SK-N-DZ (cell line): Measurements from ENCODE around the gene PRICKLE3. TPM values are rescaled to one million over a fixed set of nuclear protein-coding genes. Genes with fewer than 3 reads are reported as not detected.

Experiments
- DNase-seq: peaks from one replicate; pipeline ENCODE4 v3.0.0-alpha.2; 2015; ENCODE audit warnings: low spot score
- polyA plus RNA-seq, 2 experiments: library from polyadenylated mRNA; depleted of rRNA; stranded (reverse); fragments of >200 nt; gene quantifications; 2 replicates each; pipeline ENCODE4 v1.2.3, GENCODE V29; 2014

PRICKLE3 gene, protein sequence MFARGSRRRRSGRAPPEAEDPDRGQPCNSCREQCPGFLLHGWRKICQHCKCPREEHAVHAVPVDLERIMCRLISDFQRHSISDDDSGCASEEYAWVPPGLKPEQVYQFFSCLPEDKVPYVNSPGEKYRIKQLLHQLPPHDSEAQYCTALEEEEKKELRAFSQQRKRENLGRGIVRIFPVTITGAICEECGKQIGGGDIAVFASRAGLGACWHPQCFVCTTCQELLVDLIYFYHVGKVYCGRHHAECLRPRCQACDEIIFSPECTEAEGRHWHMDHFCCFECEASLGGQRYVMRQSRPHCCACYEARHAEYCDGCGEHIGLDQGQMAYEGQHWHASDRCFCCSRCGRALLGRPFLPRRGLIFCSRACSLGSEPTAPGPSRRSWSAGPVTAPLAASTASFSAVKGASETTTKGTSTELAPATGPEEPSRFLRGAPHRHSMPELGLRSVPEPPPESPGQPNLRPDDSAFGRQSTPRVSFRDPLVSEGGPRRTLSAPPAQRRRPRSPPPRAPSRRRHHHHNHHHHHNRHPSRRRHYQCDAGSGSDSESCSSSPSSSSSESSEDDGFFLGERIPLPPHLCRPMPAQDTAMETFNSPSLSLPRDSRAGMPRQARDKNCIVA
- 0.42 TPM in 1 of 2 replicates, not detected in the other for polyA plus RNA-seq (2014; cell fraction: cytosol; rRNA removed)
- polyA plus RNA-seq (2014; cell fraction: nucleus; rRNA removed) = not detected in 2 replicates

DNA sequence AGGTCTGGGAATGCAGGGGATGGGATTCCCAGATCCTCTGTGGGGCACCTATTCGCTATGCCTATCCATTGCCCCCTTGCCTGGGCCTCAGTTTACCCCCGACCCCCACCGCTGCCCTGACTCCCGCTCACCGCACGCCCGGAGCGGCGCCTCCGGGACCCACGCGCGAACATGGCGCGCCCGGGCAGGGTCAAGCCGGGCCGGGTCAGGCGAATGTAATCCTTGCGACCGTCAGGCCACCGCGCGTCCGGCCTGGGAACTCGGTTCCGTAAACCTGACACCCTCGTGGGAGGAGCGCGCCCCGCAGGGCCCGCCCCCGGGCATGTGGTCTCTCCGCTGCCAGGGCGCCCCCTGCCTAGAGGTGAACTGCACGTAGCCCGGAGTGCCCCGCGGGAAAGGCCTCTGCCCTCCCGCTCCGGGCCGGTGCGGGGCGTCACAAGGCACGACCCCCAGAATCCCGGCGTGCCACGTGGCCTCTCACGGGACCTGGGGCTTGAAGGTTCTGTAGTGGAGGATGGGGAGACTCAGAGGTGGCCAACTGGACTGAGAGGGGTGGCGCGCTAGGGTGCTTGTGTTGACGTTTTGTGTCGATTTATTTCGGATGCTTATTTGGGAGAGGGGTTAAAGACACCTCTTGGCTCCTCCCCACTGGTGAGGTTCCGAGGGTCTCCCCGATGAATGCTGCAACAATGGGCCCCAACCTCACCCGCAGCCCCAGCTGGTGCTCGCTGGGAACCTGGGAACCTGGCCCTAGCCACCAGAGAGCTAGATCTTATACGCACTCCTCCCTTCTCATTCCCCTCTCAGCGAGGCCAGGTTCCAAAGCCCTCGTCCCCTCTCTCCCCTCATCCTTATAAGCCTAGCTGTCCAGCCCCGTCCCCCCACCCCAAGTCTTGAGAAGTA, at the start of gene PRICKLE3:
PRICKLE3 (minus strand) TSS at position 249 of the 903 bp plus-strand sequence; CDS start at position 173, 76 bp downstream.
- DNase-seq = no peak

DNA sequence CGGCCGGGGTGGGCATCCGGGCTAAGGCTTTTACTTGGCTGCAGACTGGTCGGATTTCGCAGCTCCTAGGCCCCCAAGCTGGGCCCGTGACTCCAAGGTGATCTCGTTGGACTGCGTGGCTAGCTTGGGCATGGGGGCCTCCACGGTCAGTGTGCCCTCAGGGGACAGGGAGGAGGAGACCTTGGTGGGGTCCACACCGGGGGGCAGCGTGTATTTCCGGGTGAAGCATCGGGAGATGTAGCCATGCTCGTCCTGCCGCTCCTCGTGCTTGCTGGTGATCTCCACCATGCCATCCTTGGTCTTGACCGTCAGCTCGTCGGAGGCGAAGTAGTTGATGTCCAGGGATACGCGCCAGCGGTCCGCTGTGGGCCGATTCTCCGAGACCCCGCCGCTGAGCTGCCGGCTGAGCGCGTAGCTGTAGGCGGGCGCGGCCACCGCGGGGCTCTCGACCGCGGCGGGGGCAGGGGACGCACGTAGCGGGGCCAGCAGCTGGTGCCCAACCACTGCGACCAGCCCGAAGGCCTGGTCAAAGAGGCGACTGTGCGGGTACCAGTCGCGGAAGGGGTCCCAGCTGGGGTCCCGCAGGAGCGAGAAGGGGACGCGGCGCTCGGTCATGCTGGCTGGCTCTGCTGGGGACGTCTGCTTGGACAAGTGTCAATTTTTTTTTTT, 47.8 kb upstream of the PRICKLE3 start:
- no peak for DNase-seq

DNA sequence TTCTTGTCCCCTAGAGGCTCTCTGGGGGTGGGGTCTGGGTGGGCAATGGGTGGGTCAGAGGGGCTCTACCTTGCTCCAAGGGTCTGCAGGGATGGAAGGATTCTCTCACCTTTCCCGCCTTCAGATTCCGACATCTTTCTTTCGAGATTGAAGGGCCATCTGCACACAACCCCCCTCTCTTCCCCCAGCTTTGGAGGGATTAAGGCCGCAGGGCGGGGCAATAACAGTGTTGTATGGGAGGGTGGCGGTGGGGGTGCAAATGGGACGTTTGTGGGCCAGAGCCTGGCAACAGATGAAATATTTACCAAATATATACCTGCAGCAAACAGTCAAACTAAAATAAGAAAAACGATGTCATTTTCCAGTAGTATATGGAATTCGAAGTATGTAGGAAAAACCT, 47.0 kb upstream of the PRICKLE3 start, which contains the start of gene CACNA1F:
CACNA1F (minus strand) TSS at position 165 of the 400 bp plus-strand sequence; CDS start at position 134, 31 bp downstream.
- DNase-seq = no peak

DNA sequence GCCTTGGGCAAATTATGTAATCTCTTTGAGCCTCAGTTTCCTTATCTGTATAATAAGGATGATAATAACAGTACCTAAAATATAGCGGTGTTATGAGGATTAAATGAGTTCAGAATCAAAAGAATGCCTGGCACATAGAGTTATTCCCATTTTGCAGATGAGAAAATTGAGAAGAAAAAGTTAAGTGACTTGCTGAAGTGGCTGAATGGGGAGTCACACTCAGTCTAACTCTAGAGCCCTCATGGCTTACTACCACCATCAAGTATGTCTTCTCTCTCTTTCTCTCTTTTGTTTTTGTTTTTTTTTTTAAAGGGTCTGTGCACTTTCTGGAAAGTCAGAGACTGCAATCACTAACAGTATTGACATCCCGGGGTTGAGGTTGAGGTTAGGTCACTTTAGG, 46.4 kb upstream of the PRICKLE3 start:
- no peak for DNase-seq

DNA sequence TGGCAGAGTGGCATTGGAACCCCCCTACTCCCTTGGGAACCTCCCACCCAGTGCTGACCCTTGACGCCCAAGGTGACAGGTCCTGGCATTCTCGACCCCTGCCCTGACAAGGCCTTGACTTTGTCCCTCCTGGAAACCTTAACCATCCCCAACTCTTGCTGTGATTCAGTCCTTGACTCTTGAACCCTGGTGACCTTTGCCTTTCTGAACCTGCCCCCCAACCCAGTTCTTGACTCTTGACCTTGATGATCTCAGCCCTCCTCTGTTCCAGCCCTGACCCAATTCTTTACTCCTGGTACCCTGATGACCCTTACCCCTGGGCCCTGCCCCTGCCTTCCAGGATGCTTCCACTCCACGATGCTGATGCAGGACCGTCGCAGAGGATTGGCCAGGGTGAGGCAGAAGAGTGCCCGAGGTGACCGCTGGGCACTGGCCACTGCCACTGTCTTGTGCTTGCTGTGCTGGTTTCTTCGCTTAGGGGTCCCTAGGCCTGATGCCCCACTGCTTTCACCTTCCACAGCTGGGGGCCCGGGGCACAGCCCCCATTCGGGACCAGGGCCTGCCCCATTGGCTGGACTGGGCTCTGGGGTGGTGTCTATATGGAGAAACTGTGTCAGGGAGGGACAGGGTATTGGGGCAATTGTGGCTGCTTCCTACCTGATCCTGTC, 45.3 kb upstream of the PRICKLE3 start:
- no peak for DNase-seq

DNA sequence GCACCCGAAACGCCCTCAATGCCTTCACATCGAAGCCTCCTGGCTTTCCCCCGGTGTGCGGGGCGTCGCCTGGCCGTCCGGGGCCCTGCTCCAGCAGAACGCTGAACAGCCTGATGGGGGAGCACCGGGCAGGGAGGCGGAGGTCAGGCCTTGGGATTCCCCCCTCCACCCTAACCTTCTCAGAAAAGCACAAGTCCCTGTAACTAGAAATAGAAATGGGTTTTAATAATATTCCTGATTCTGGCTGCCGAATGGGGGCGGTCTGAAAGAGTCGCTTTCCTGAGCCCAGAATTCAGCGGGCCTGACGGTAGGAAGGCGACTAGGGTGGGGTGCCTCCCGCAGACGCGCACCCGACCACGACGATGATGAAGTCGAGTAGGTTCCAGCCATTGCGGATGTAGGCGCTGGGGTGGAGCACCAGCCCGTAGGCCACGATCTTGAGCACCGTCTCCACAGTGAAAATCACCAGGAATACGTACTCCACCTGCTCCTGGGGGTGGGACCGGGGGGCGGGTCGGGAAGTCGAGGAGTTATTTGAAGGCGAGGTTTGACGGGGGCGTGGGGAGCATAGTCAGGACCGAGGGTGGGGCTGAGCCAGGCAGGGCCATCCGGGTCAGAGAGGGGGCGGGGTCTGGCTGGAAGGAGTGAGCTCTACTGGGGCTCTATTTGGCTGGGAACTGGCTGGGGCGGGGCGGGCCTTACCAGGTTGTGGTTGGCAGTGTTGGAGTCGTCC, 44.5 kb upstream of the PRICKLE3 start:
- no peak for DNase-seq

DNA sequence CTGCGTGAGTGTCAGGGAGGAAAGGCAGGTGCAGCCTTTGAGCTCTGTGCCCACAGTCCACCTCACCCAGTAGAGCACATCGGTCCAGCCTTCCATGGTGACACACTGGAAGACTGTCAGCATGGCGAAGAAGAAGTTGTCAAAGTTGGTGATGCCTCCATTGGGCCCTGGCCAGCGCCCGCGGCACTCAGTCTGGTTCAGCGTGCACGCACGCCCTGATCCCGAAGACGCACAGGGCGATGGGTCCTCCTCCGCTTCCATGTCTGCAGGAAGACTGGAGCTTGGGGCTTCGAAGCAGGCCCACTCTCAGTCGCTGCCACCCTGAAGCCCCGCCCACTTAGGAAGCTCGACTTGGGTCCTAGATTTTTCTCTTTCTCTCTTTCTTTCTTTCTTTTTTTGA, 42.0 kb upstream of the PRICKLE3 start:
- DNase-seq = no peak

DNA sequence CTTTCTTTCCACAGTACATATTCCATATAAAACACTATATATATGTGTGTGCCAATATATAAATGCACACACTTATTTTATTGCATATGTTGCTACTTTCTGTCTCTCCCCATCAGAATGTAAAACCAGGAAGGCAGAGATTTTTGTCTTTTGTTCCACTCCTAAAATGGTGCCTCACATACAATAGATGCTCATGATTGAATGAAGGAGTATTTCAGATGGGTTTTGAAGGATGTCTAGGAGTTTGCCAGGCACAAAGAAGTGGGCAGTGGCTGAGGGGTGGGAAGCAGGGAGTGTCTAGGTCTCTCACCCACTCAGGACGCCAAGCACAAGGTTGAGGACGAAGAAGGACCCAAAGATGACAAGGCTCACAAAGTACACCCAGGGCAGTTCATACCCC, 41.6 kb upstream of the PRICKLE3 start:
- no peak for DNase-seq

DNA sequence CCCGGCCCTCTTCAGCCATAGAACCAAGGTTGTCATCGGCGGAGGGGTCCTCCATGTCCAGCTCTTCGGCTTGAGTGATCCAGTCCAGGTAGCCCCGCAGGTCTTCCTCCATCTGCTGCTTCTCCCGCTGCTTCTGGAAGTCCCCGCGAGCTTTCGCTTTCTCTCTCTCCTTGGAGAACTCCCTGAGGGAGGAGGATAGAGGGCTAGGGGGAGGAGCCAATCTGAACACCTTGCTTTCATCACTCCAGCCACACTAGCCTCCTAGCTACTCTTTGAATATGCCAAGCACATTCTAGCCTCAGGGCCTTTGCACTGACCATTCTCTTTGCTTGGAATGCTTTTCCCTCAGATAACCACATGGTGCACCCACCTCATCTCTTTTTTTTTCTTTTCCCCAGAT, 40.8 kb upstream of the PRICKLE3 start:
- DNase-seq = no peak

DNA sequence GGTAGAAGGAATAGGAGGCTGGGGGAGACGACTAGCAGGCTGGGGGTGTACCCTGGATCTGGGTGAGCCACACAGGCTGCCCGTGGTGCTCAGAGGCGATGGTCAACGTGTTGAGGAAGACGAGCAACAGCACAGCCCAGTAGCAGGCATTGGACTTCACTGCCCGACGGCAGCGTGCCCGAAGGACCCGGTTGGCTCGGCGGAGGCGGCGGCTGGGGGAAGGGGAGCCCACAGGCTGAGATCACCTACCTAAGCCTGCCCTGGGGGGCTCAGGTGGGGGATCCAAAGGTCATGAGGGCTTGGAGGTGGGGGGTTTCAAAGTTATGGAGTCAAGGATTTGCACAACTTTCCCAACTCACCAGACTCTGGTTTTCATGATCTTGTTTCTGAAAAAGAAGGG, 39.7 kb upstream of the PRICKLE3 start:
- DNase-seq = no peak

DNA sequence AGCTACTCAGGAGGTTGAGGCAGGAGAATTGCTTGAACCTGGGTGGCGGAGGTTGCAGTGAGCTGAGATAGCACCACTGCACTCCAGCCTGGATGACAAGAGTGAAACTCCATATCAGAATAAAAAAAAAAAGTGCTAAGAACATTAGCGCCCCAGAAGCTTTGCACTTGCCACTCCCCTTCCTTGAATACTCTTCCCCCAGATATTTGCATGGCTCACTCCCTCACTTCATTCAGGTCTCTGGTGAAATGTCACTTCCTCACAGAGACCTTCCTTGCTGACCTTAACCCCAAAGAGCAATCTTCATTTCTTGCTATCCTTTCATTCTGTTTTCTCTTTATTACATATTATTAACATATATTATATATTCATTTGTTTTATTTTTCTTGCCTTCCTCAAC, 35.7 kb upstream of the PRICKLE3 start:
- no peak for DNase-seq

DNA sequence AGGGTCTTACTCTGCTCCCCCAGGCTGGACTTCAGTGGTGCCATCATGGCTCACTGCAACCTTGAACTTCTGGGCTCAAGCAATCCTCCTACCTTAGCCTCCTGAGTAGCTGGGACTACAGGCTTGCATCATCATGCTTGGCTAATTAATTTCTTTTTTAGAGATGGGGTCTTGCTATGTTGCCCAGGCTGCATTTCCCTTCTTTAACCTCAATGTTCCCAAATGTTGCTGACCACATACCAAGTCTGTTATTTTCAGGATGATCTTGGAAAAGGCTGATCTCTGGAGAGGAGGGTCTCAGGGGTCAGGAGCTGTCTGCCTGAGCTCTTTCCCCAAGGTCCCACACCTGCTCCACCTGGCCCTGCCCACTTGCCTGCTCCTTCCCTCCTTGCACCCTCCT, 33.9 kb upstream of the PRICKLE3 start:
- no peak for DNase-seq

DNA sequence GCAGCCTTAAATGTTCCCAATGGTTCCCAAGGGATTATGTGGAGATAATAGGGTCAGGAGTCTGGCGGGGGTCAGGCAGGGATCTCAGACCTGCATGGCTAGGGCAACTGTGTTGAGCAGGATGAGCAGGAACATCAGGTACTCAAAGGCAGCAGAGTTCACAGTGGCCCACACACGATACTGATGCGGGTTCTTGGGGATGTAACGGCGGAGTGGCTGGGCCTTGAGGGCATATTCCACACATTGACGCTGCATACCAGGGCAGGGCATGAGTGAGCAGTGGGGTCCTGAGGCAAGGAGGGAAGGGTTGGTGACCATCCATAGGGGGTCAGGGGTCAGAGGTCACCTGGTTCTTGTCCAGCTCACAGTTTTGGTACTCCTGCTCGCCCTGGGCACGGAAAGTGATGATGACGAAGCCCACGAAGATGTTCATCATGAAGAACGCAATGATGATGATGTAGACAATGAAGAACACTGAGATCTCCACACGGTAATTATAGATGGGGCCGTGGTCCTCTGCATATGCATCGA, 28.9 kb upstream of the PRICKLE3 start:
- DNase-seq = no peak

DNA sequence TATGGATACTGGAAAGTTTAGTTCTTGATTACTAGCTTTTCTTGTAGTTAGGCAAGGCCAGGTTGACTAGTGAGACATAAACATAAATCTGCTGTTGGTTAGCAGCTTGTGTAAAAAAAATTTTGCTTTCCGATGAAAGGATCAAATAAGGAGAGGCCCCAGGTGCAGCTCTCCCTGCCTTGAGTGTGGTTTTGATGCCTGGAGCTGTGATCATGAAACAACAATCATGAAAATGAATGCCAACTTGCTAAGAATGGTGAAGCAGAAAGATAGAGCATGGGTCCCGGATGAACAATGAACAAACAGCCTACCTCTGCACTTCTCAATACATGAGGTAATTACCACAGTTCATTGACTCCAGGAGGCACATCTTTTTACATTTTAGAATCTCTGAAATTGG, 28.2 kb upstream of the PRICKLE3 start:
- no peak for DNase-seq

DNA sequence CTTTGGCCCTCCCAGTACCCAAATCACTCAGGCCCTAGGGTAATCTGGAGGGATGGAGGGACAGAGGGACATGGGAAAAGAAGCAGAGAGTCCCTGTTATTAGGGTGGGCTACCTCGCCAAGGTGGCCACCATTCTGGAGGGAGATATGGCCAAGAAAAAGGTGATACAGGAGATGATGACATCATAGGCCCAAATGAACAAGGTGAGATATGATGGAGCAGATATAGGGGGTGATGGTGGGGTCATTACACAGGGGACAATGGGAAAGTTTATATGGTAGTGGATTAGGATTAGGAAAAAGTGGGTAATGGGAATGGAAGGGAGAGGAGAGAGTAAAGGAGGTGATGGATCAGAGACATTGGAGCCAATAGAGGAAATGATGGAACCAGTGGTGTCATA, 26.7 kb upstream of the PRICKLE3 start:
- no peak for DNase-seq

DNA sequence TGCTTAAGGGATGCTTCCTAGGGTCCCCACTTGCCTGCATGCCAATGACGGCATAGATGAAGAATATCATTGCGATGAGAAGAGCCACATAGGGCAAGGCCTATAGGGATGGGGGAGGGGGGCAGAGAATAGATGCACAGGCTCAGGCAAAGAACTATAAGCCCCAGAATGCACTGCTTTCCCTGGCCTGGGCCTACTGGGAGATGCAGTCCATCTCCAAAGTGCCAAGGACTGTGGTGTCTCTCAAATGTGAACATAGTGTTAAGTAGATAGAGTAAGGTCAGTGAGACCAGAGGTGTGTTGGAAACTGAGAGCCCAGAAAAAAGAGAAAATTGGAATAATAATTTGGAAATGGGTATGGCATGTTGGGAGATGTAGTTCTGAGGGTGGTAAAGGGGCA, 26.0 kb upstream of the PRICKLE3 start:
- DNase-seq = no peak

DNA sequence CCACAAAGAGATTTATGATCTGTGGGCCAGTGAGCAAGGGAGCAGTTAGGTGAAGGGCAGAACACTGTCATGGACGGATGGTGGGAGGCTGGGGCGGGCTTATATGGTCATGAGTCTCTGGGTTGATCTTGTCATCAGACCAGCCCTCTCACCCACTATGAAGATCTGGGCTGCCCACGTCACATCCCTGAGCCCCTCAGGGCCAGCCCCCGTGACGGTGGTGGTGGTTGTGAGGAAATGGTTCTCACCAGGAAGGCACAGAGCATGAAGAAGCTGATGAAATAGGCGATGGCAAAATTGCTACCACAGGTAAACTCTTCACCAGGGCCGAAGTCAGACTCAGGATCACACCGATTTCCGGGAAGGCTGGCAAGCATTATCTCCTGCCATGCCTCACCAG, 24.9 kb upstream of the PRICKLE3 start:
- no peak for DNase-seq

DNA sequence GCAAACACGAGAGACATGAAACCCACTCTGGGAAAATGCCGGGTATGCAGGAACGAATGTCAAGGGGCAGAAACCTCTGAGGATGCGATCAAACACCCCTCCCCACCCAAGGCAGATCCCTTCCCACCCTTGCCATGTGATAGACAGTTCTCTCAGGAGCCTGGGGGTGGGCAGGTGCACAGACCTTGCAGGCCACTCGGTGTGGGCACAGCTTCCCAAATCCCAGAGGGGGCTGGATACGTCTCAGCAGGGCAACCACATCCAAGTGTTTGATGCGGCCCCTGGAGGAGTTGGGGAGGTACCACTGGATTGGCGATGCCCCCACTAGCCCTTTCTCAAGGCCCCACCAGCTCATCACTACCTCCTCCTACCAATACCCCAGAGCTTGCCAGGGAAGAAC, 24.2 kb upstream of the PRICKLE3 start:
- no peak for DNase-seq

DNA sequence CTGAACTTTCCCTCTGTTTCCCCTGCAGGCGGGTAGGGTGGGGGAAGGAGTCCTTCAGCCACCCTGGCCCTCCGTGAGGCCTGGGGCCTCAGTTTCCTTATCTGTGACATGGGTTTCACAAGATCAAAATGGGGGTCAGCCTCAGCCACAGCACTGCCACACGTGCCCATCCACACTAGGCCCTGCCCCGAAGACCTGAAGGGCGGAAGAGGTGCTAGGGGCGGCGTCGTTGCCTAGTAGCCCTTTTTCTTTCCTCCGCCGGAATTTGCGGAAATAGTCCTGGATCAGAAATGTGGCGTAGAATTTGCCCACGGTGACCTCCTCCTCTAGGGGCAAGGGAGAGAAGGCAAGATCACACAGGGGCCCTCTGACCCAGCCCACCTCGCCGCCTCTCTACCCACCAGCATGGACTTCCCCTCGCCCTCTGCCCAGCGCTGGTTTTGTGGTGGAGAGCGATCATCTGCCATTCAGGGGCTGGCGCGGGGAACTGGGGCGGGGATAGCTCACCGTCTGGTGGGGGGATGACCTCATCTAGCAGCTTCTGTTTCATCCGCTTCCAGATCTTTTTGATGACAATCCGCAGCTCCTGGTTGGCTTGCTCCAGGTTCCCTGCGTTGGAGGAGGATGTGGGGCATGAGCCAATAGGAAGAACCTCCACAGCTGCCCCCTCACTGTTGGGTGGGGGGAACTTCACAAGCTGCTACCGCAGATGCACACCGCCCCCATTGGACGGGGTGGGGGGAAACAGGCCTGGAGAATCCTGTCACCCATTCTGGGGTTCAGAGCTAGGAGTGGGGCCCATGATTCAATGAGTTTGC, 23.5 kb upstream of the PRICKLE3 start:
- peak; percentile 77 for DNase-seq
